Measurements from ENCODE around the gene TEDC1.
"Not testable (repeated sequence)": the region's sequence is repeated elsewhere in the genome, so short reads cannot be mapped to it uniquely, and the experiment has no call there.

TEDC1 gene

DNA sequence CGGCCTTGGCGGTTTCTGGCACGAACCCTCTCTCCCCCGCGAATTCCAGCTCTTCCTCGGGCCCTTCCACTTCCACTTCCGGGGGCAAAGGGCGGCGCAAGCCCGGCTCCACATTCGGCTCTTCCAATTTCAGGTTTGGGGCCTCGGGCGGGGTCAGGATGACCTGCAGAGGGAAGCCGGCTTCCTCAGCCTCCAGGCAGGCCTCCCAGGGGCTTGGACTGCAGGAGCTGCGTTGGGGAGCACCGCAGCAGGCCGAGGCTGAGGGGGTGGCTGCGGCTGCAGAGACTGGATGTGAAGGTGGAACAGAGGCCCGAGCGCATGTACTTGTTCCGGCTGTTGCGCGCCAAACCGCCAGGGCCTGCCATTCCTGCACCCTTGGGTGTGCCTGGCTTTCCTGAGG is 56.0 kb downstream of the TEDC1 start:
- H3K4me3 ChIP-seq (ENCODE audit: low read length in 2 of 2); H3K4me1 ChIP-seq (ENCODE audit: control insufficient read depth in 2 of 2, insufficient read depth in 2 of 2, low read length in 2 of 2); H3K9ac ChIP-seq (ENCODE audit: low read depth in 1 of 2, low read length in 2 of 2); H3K27ac ChIP-seq (ENCODE audit: low read depth in 2 of 2, low read length in 2 of 2); H3K27me3 ChIP-seq (ENCODE audit: control insufficient read depth in 2 of 2, insufficient read depth in 2 of 2, low read length in 2 of 2); H3K36me3 ChIP-seq (ENCODE audit: control insufficient read depth in 2 of 2, insufficient read depth in 2 of 2, low read length in 2 of 2); H3K9me3 ChIP-seq (ENCODE audit: control insufficient read depth in 2 of 2, low read length in 2 of 2): not testable (repeated sequence)

DNA sequence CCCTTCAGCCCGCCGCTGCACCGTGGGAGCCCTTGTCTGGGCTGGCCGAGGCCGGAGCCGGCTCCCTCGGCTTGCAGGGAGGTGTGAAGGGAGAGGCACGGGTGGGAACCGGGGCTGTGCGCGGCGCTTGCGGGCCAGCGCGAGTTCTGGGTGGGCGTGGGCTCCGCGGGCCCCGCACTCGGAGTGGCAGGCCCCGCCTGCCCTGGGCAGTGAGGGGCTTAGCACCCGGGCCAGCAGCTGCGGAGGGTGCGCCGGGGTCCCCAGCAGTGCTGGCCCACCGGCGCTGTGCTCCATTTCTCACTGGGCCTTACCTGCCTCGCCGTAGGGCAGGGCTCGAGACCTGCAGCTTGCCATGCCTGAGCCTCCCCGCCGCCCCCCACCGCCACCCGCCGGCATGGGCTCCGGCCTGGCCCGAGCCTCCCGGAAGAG is 56.7 kb downstream of the TEDC1 start:
- no peaks in the 10 kb centered on the region for H3K9me3 ChIP-seq (ENCODE audit: control insufficient read depth in 2 of 2, low read length in 2 of 2)
- no peak overlapping the region for H3K4me3 ChIP-seq (ENCODE audit: low read length in 2 of 2)
- no peaks in the 10 kb centered on the region for H3K27me3 ChIP-seq (ENCODE audit: control insufficient read depth in 2 of 2, insufficient read depth in 2 of 2, low read length in 2 of 2)
- H3K27ac ChIP-seq (ENCODE audit: low read depth in 2 of 2, low read length in 2 of 2): no peak overlapping the region
- no peaks in the 10 kb centered on the region for H3K36me3 ChIP-seq (ENCODE audit: control insufficient read depth in 2 of 2, insufficient read depth in 2 of 2, low read length in 2 of 2)
- no peaks in the 10 kb centered on the region for H3K4me1 ChIP-seq (ENCODE audit: control insufficient read depth in 2 of 2, insufficient read depth in 2 of 2, low read length in 2 of 2)
- no peak overlapping the region for H3K9ac ChIP-seq (ENCODE audit: low read depth in 1 of 2, low read length in 2 of 2)

Measured in mucosa of rectum (tissue), 2 donors.